ENCODE results near the gene COQ4. TPM values are rescaled to one million over a fixed set of nuclear protein-coding genes. Genes with fewer than 3 reads are reported as not detected.

Gene COQ4
- total and polyA plus RNA-seq, 2 of the 8 experiments (the other 6 are each of a cell fraction or from before 2014, with no cell fraction given), result 32.3 to 58.8 TPM

DNA sequence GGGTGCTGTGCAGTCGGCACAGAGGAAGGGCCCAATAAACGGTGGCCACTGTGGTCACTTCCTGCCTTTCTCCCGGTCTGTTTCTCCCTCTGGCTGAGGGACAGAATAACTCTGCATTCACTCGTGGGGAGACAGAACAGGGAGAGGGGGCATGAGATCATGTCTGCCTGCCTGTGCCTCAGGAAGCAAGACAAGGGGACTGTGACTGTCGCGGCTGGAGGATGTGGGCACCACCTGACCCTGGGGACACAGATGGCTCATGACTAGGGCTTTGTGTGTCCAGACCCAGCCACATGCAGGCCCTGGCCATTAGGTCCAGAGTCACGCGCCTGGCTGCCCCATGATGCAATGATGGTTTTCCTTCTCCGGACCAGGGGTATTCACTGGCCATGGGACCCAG is 6.2 kb upstream of the COQ4 start (continued):
- TF ChIP-seq, protein P1, sequence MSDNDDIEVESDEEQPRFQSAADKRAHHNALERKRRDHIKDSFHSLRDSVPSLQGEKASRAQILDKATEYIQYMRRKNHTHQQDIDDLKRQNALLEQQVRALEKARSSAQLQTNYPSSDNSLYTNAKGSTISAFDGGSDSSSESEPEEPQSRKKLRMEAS (IDR thresholded peaks at IDR 0.05), result no peak
- TF ChIP-seq YY1 (IDR thresholded peaks at IDR 0.05; ENCODE audit: low read depth, low read length) (no peak), ASH2L (IDR thresholded peaks at IDR 0.05; ENCODE audit: low read length) (no peak), SIX5 (IDR thresholded peaks at IDR 0.05; ENCODE audit: low read depth, low read length) (no peak), JUN (IDR thresholded peaks at IDR 0.05; ENCODE audit: low read depth, low read length) (no peak), RXRA (IDR thresholded peaks at IDR 0.05; ENCODE audit: insufficient read depth, low read depth, low read length) (no peak), GTF2F1 (IDR thresholded peaks at IDR 0.05; ENCODE audit: borderline replicate concordance, low read depth, low read length) (no peak)
